ENCODE data around the gene FSD2.
"Not testable (repeated sequence)": the region's sequence is repeated elsewhere in the genome, so short reads cannot be mapped to it uniquely, and the experiment has no call there.

FSD2 gene

DNA sequence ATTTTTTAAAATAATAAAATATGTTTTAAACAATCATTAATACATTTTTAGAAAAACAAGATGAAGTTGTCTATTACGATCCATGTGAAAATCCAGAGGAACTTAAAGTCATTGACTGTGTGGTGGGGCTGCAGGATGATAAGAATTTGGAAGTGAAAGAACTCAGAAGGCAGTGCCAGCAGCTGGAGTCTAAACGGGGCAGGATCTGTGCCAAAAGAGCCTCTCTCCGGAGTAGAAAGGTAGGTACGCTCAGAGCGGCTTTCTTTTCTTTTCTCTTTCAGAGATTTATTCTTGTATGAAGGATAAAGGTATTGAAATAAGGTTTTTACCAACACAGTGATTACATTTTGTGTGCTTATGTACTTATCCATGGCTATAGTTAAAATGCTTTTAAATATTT, 17.2 kb upstream of the FSD2 start:
- no peak overlapping the region for H3K27ac ChIP-seq (ENCODE audit: low read depth, low read length)
- H3K9me2 ChIP-seq (replicated peaks; ENCODE audit: control insufficient read depth, low read length) = no peaks in the 10 kb centered on the region
- no peaks in the 10 kb centered on the region for H3F3A ChIP-seq (ENCODE audit: control insufficient read depth, insufficient read depth)
- no peaks in the 10 kb centered on the region for H3K4me1 ChIP-seq (ENCODE audit: control insufficient read depth, low read length)
- H3K4me2 ChIP-seq (ENCODE audit: low read length) = no peak overlapping the region
- H3K79me2 ChIP-seq (ENCODE audit: control insufficient read depth, low read length) = no peaks in the 10 kb centered on the region
- no peaks in the 10 kb centered on the region for H3K27me3 ChIP-seq (ENCODE audit: control insufficient read depth, low read length)
- TF ChIP-seq, protein P1, sequence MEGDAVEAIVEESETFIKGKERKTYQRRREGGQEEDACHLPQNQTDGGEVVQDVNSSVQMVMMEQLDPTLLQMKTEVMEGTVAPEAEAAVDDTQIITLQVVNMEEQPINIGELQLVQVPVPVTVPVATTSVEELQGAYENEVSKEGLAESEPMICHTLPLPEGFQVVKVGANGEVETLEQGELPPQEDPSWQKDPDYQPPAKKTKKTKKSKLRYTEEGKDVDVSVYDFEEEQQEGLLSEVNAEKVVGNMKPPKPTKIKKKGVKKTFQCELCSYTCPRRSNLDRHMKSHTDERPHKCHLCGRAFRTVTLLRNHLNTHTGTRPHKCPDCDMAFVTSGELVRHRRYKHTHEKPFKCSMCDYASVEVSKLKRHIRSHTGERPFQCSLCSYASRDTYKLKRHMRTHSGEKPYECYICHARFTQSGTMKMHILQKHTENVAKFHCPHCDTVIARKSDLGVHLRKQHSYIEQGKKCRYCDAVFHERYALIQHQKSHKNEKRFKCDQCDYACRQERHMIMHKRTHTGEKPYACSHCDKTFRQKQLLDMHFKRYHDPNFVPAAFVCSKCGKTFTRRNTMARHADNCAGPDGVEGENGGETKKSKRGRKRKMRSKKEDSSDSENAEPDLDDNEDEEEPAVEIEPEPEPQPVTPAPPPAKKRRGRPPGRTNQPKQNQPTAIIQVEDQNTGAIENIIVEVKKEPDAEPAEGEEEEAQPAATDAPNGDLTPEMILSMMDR (IDR thresholded peaks at IDR 0.05; ENCODE audit: low read depth, low read length, poor library complexity, severe bottlenecking) = no peak
- TF ChIP-seq EZH2phosphoT487 (IDR thresholded peaks at IDR 0.05; ENCODE audit: borderline replicate concordance, low read length) = no peak
- H3K4me3 ChIP-seq (ENCODE audit: low read length) = no peak overlapping the region
- no peaks in the 10 kb centered on the region for H4K20me1 ChIP-seq (ENCODE audit: control insufficient read depth, insufficient read depth, low read depth, low read length)
- H3K36me3 ChIP-seq (ENCODE audit: control insufficient read depth, low read length) = peaks cover 68% of the 10 kb centered on the region
- no peaks in the 10 kb centered on the region for H3K9me3 ChIP-seq (ENCODE audit: control insufficient read depth, insufficient read depth, low read length)

DNA sequence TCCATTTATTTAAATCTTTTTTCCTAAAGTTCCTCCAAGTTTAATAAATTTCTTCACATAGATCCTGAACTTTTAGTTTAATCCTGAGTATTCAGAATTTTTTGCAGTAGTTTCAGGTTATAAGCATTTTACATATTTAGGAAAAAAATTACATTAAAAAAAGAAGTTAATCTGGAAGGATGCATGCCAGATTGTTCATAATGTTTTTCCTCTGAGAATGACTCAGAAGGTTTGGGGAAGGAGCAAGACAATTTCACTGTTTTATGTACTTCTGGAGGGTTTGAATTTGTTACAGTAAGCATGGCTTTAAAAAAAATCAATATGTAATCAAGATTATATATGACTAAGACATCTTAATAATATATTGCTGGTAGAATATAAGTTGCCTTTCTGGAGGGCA, 16.0 kb upstream of the FSD2 start:
- peaks cover 66% of the 10 kb centered on the region for H3K36me3 ChIP-seq (ENCODE audit: control insufficient read depth, low read length)
- H3K4me2 ChIP-seq (ENCODE audit: low read length) = not testable (repeated sequence)

DNA sequence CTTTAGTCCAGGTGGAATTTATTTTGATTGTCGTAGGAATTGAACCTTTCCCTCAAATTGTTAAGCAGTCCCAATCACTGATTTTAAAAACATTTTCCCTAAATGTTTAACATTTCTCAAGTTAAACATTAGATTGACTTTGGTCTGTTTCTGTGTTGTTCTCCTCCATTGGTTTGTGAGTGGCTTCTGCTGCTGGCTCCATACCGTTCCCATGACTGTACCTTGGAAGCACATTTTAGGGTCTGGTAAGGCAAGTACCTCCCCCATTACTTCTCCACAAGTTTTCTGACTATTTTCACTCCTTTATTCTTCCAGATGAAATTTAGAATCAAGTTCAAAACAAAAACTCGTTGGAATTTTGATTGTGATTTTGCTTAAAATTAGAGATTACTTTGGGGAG, 15.5 kb upstream of the FSD2 start:
- H3K27ac ChIP-seq (ENCODE audit: low read depth, low read length); H3F3A ChIP-seq (ENCODE audit: control insufficient read depth, insufficient read depth); H3K9me2 ChIP-seq (replicated peaks; ENCODE audit: control insufficient read depth, low read length); H4K20me1 ChIP-seq (ENCODE audit: control insufficient read depth, insufficient read depth, low read depth, low read length); H3K9me3 ChIP-seq (ENCODE audit: control insufficient read depth, insufficient read depth, low read length); H3K4me1 ChIP-seq (ENCODE audit: control insufficient read depth, low read length); H3K79me2 ChIP-seq (ENCODE audit: control insufficient read depth, low read length); H3K27me3 ChIP-seq (ENCODE audit: control insufficient read depth, low read length); H3K4me3 ChIP-seq (ENCODE audit: low read length); H3K4me2 ChIP-seq (ENCODE audit: low read length): not testable (repeated sequence)
- H3K36me3 ChIP-seq (ENCODE audit: control insufficient read depth, low read length) = peaks cover 66% of the 10 kb centered on the region

More for the DNA sequence above, 16.0 kb upstream of the FSD2 start:
- H3K27ac ChIP-seq (ENCODE audit: low read depth, low read length); H3K4me1 ChIP-seq (ENCODE audit: control insufficient read depth, low read length); H3K9me3 ChIP-seq (ENCODE audit: control insufficient read depth, insufficient read depth, low read length); H4K20me1 ChIP-seq (ENCODE audit: control insufficient read depth, insufficient read depth, low read depth, low read length); H3F3A ChIP-seq (ENCODE audit: control insufficient read depth, insufficient read depth); H3K27me3 ChIP-seq (ENCODE audit: control insufficient read depth, low read length); H3K9me2 ChIP-seq (replicated peaks; ENCODE audit: control insufficient read depth, low read length); H3K4me3 ChIP-seq (ENCODE audit: low read length); H3K79me2 ChIP-seq (ENCODE audit: control insufficient read depth, low read length): not testable (repeated sequence)

DNA sequence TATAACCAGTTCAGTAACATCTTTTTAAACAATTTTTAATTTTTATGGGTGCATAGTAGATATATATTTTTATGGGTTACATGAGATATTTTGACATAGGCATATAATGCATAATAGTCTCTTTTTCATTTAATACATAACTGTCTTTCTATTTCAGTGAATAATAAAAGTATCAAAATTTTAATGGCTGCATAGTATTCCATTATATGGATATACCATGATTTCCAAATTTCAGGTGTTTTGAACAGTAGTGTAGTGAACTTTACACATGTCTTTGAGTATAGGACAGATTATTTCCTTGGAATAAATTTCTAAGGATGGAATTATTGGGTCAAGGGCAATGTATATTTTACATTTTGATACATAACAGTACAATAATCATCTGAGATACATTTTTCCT, 14.3 kb upstream of the FSD2 start:
- H3K4me3 ChIP-seq (ENCODE audit: low read length) = no peak overlapping the region
- H3K4me2 ChIP-seq (ENCODE audit: low read length) = no peak overlapping the region
- no peaks in the 10 kb centered on the region for H3K4me1 ChIP-seq (ENCODE audit: control insufficient read depth, low read length)
- H4K20me1 ChIP-seq (ENCODE audit: control insufficient read depth, insufficient read depth, low read depth, low read length) = no peaks in the 10 kb centered on the region
- H3F3A ChIP-seq (ENCODE audit: control insufficient read depth, insufficient read depth) = no peaks in the 10 kb centered on the region
- H3K9me2 ChIP-seq (replicated peaks; ENCODE audit: control insufficient read depth, low read length) = no peaks in the 10 kb centered on the region
- TF ChIP-seq, protein P1 (IDR thresholded peaks at IDR 0.05; ENCODE audit: low read depth, low read length, poor library complexity, severe bottlenecking) = no peak
- TF ChIP-seq EZH2phosphoT487 (IDR thresholded peaks at IDR 0.05; ENCODE audit: borderline replicate concordance, low read length) = no peak
- peaks cover 68% of the 10 kb centered on the region for H3K36me3 ChIP-seq (ENCODE audit: control insufficient read depth, low read length)
- H3K79me2 ChIP-seq (ENCODE audit: control insufficient read depth, low read length) = peaks cover 17% of the 10 kb centered on the region
- H3K27ac ChIP-seq (ENCODE audit: low read depth, low read length) = no peak overlapping the region
- no peaks in the 10 kb centered on the region for H3K9me3 ChIP-seq (ENCODE audit: control insufficient read depth, insufficient read depth, low read length)
- no peaks in the 10 kb centered on the region for H3K27me3 ChIP-seq (ENCODE audit: control insufficient read depth, low read length)

All from DOHH2 (cell line).